Measurements from ENCODE around the gene NDUFV1. TPM values are rescaled to one million over a fixed set of nuclear protein-coding genes. Genes with fewer than 3 reads are reported as not detected.
"Not testable (repeated sequence)": the region's sequence is repeated elsewhere in the genome, so short reads cannot be mapped to it uniquely, and the experiment has no call there.

NDUFV1 gene
- total and polyA plus RNA-seq, 10 donors = 132 to 258 (median 199) TPM

- WGBS, 5 donors = 79 to 90% (median 85%) methylated on average over 11 to 22 of the region's 22 CpGs
- Histone ChIP-seq H3K36me3 (no peaks in the 10 kb centered on the region), H3K4me1 (peaks cover 6 to 20% (median 17%) of the 10 kb centered on the region in 6 donors), H3K9me3 (no peaks in the 10 kb centered on the region), H3K27me3 (replicated peaks in 1 of 7) (peaks cover 0 to 2% (median 0%) of the 10 kb centered on the region in 7 donors), H3K27ac (no peak overlapping the region), H3K4me3 (no peak overlapping the region)
- TF ChIP-seq POLR2A (IDR thresholded peaks at IDR 0.05) (no peak), POLR2AphosphoS5 (IDR thresholded peaks at IDR 0.05) (no peak)
- TF ChIP-seq, protein P1, sequence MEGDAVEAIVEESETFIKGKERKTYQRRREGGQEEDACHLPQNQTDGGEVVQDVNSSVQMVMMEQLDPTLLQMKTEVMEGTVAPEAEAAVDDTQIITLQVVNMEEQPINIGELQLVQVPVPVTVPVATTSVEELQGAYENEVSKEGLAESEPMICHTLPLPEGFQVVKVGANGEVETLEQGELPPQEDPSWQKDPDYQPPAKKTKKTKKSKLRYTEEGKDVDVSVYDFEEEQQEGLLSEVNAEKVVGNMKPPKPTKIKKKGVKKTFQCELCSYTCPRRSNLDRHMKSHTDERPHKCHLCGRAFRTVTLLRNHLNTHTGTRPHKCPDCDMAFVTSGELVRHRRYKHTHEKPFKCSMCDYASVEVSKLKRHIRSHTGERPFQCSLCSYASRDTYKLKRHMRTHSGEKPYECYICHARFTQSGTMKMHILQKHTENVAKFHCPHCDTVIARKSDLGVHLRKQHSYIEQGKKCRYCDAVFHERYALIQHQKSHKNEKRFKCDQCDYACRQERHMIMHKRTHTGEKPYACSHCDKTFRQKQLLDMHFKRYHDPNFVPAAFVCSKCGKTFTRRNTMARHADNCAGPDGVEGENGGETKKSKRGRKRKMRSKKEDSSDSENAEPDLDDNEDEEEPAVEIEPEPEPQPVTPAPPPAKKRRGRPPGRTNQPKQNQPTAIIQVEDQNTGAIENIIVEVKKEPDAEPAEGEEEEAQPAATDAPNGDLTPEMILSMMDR (IDR thresholded peaks at IDR 0.05 in 8 of 11, conservative IDR thresholded peaks at IDR 0.05 in 3 of 11) = no peak
- DNase-seq = peak; percentile 74
- intact Hi-C loops (cut with DNase I; ENCODE audit: low total_unique reads) = no loop called here
These were observed 27.1 kb downstream of the NDUFV1 start for GRCh38 chr11:67633758-67634365.

DNA sequence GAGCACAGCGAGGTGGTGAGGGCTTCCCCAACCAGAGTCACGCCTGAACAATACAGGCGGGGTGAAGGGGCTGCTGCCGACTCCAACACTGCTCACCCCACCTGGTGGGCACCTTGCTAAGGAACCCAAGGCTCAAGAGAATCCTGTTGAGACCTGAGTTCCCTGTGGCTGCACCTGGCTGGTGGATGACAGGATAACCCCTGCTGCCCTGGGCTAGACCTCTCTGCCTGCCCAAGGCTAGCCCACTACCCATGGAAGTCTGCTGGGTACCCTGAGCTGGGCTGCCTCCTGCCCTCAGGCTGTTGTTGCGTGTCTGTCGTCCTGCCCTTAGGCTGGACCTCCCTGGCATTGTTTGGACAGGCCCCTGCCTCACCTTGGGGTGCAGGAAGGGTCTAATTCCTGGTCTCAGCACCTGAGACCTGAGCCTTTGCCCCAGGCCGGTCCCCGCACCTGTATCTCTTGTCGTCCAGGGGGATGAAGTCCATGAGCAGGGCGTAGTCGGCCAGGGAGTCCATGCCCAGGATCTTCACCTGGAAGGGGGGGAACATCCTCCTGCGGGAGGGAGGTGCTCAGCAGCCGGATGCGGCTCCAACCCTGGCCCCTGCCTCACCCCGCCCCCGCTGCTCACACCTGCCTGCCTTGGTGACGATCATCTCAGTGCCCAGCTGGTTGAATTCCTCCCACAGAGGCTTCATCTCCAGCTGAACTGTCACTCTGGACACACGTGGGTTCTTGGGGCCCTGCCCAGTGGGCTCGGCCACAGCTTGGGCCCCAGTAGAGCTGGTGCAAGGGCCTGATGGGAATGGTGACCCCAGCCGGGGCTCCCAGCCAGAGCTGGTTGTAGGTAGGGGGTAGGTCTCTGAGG lies 27.9 kb downstream of the NDUFV1 start:
- Histone ChIP-seq H3K27me3 (replicated peaks in 1 of 7) (peaks cover 0 to 9% (median 0%) of the 10 kb centered on the region in 7 donors), H3K27ac (no peak overlapping the region), H3K4me1 (peaks cover 4 to 13% (median 9%) of the 10 kb centered on the region in 6 donors), H3K4me3 (no peak overlapping the region), H3K36me3 (no peaks in the 10 kb centered on the region), H3K9me3 (no peaks in the 10 kb centered on the region)
- no peak for DNase-seq
- intact Hi-C loops (cut with DNase I; ENCODE audit: low total_unique reads) = no loop called here
- WGBS, 5 donors = 77 to 88% (median 83%) methylated on average over 11 to 20 of the region's 20 CpGs
- TF ChIP-seq POLR2AphosphoS5 (IDR thresholded peaks at IDR 0.05) (no peak), POLR2A (IDR thresholded peaks at IDR 0.05) (no peak)
- TF ChIP-seq, protein P1 (IDR thresholded peaks at IDR 0.05 in 8 of 11, conservative IDR thresholded peaks at IDR 0.05 in 3 of 11) = no peak

DNA sequence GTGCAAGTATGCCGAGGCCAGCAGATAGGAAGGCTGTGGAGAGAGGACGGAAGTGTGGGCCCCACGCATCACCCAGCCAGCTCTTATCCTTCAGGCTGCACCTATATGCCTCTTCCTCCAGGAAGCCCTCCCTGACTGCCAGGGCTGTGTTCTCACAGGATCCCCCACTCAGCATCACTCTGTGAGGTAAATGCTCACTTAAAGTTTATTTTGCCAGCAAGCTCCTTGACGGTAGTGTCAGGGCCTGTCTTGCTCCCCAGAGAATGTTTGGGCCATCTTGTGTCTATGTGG lies 28.4 kb downstream of the NDUFV1 start:
- TF ChIP-seq, protein P1 (IDR thresholded peaks at IDR 0.05 in 8 of 11, conservative IDR thresholded peaks at IDR 0.05 in 3 of 11) = no peak
- TF ChIP-seq POLR2AphosphoS5 (IDR thresholded peaks at IDR 0.05) (no peak), POLR2A (IDR thresholded peaks at IDR 0.05) (no peak)
- WGBS, 5 donors = 81 to 92% (median 90%) methylated on average over 4 of the region's 4 CpGs
- Histone ChIP-seq H3K27me3 (replicated peaks in 1 of 7) (peaks cover 0 to 15% (median 0%) of the 10 kb centered on the region in 7 donors), H3K4me3 (no peak overlapping the region), H3K9me3 (no peaks in the 10 kb centered on the region), H3K36me3 (no peaks in the 10 kb centered on the region), H3K4me1 (peaks cover 4 to 18% (median 9%) of the 10 kb centered on the region in 6 donors), H3K27ac (no peak overlapping the region)
- DNase-seq = no peak
- intact Hi-C loops (cut with DNase I; ENCODE audit: low total_unique reads) = no loop called here

DNA sequence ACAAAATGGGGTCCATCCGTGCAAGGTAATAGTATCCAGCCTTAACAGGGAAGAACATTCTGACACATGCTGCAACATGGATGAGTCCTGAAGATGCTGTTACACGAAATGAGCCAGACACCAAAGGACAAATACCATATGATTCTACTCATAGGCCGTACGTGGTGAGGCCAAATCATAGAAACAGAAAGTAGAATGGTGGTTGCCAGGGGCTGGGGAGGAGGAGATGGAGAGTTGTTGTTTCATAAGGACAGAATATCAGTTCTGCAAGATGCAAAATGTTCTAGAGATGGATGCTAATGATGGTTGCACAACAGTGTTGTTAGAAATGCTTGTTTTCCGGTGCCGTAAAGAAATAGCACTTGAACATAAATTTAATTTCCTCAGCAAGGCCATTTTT lies 30.2 kb downstream of the NDUFV1 start:
- TF ChIP-seq POLR2AphosphoS5 (IDR thresholded peaks at IDR 0.05) (no peak), POLR2A (IDR thresholded peaks at IDR 0.05) (no peak)
- TF ChIP-seq, protein P1 (IDR thresholded peaks at IDR 0.05 in 8 of 11, conservative IDR thresholded peaks at IDR 0.05 in 3 of 11) = no peak
- no peak overlapping the region for H3K4me3 ChIP-seq
- H3K4me1 ChIP-seq = peaks cover 0 to 7% (median 2%) of the 10 kb centered on the region in 6 donors
- no peak for DNase-seq
- H3K27me3 ChIP-seq (replicated peaks in 1 of 7) = peaks cover 0 to 31% (median 3%) of the 10 kb centered on the region in 7 donors
- WGBS, 5 donors = 66 to 80% (median 70%) methylated on average over 6 of the region's 6 CpGs
- no peaks in the 10 kb centered on the region for H3K9me3 ChIP-seq
- no peaks in the 10 kb centered on the region for H3K36me3 ChIP-seq
- intact Hi-C loops (cut with DNase I; ENCODE audit: low total_unique reads) = no loop called here
- H3K27ac ChIP-seq = no peak overlapping the region

DNA sequence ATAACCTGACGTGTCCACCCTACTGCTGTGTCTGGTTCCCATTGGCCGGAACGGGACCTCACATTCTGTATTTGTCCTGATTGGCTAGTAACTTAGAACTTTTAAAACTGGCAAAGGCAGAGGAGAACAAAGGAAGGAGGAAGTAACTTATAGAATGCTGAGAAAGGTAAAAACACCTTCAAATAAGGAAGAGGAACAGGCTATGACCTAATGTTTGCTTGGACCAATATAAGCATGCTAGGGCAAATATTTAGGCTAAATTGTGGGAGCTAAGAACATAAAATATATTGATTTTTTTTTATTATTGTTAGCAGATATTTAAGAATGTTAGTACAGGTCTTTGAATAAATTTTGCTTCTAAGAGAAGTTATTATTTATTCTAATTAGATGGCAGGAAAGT lies 30.7 kb downstream of the NDUFV1 start:
- WGBS, 5 donors = 83 to 94% (median 86%) methylated on average over 3 of the region's 3 CpGs
- H3K27ac ChIP-seq; H3K9me3 ChIP-seq; intact Hi-C loops (cut with DNase I; ENCODE audit: low total_unique reads); H3K4me1 ChIP-seq; H3K36me3 ChIP-seq; H3K4me3 ChIP-seq; DNase-seq: not testable (repeated sequence)
- peaks cover 0 to 31% (median 3%) of the 10 kb centered on the region in 7 donors for H3K27me3 ChIP-seq (replicated peaks in 1 of 7)

Measured in spleen (tissue), 11 donors.